ENCODE measurements around the gene IL1RN. TPM values are rescaled to one million over a fixed set of nuclear protein-coding genes. Genes with fewer than 3 reads are reported as not detected.
A peak's percentile ranks its signal among the peaks of the same experiment; 100 is the strongest.

IL1RN gene
- polyA plus RNA-seq, 1 donor from 2014 or later: not detected

DNA sequence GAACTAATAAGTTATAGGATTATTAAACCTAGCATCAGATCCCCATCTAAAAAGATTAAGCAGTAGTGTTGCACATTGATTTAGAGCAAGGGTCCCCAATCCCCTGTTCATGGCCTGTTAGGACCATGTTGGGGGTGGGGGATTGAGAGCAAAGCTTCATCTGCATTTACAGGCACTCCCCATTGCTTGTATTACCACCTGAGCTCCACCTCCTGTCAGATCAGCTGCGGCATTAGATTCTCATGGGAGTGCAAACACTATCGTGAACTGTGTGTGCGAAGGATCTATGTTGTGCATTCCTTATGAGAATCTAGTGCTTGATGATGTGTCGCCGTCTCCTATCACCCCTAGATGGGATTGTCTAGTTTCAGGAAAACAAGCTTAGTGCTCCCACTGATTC lies 27.9 kb downstream of the IL1RN start:
- TF ChIP-seq POLR2AphosphoS5 (IDR thresholded peaks at IDR 0.05): no peak
- TF ChIP-seq RAD21 (conservative IDR thresholded peaks at IDR 0.05): no peak
- TF ChIP-seq EZH2 (IDR thresholded peaks at IDR 0.05; ENCODE audit: borderline replicate concordance, insufficient read depth, low read length, poor library complexity, severe bottlenecking): no peak
- TF ChIP-seq, protein P1, sequence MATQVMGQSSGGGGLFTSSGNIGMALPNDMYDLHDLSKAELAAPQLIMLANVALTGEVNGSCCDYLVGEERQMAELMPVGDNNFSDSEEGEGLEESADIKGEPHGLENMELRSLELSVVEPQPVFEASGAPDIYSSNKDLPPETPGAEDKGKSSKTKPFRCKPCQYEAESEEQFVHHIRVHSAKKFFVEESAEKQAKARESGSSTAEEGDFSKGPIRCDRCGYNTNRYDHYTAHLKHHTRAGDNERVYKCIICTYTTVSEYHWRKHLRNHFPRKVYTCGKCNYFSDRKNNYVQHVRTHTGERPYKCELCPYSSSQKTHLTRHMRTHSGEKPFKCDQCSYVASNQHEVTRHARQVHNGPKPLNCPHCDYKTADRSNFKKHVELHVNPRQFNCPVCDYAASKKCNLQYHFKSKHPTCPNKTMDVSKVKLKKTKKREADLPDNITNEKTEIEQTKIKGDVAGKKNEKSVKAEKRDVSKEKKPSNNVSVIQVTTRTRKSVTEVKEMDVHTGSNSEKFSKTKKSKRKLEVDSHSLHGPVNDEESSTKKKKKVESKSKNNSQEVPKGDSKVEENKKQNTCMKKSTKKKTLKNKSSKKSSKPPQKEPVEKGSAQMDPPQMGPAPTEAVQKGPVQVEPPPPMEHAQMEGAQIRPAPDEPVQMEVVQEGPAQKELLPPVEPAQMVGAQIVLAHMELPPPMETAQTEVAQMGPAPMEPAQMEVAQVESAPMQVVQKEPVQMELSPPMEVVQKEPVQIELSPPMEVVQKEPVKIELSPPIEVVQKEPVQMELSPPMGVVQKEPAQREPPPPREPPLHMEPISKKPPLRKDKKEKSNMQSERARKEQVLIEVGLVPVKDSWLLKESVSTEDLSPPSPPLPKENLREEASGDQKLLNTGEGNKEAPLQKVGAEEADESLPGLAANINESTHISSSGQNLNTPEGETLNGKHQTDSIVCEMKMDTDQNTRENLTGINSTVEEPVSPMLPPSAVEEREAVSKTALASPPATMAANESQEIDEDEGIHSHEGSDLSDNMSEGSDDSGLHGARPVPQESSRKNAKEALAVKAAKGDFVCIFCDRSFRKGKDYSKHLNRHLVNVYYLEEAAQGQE (IDR thresholded peaks at IDR 0.05; ENCODE audit: borderline replicate concordance): no peak
- no peak for TF ChIP-seq TAF1 (IDR thresholded peaks at IDR 0.05; ENCODE audit: low read depth)
- TF ChIP-seq EP300 (conservative IDR thresholded peaks at IDR 0.05; ENCODE audit: poor library complexity, severe bottlenecking): no peak
- no peak for TF ChIP-seq SMC3 (conservative IDR thresholded peaks at IDR 0.05; ENCODE audit: poor library complexity)
- TF ChIP-seq, protein P2, sequence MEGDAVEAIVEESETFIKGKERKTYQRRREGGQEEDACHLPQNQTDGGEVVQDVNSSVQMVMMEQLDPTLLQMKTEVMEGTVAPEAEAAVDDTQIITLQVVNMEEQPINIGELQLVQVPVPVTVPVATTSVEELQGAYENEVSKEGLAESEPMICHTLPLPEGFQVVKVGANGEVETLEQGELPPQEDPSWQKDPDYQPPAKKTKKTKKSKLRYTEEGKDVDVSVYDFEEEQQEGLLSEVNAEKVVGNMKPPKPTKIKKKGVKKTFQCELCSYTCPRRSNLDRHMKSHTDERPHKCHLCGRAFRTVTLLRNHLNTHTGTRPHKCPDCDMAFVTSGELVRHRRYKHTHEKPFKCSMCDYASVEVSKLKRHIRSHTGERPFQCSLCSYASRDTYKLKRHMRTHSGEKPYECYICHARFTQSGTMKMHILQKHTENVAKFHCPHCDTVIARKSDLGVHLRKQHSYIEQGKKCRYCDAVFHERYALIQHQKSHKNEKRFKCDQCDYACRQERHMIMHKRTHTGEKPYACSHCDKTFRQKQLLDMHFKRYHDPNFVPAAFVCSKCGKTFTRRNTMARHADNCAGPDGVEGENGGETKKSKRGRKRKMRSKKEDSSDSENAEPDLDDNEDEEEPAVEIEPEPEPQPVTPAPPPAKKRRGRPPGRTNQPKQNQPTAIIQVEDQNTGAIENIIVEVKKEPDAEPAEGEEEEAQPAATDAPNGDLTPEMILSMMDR (IDR thresholded peaks at IDR 0.05; ENCODE audit: poor library complexity, severe bottlenecking): no peak
- no peak for TF ChIP-seq MXI1 (conservative IDR thresholded peaks at IDR 0.05; ENCODE audit: poor library complexity, severe bottlenecking)
- Histone ChIP-seq H2AFZ (ENCODE audit: low read depth, low read length) (no peak overlapping the region), H3K9me3 (ENCODE audit: low read length) (no peaks in the 10 kb centered on the region), H3K27me3 (ENCODE audit: insufficient read depth, low read depth, low read length) (peaks cover 23% of the 10 kb centered on the region), H4K20me1 (ENCODE audit: insufficient read depth) (no peaks in the 10 kb centered on the region), H3K9ac (ENCODE audit: low read length) (no peak overlapping the region), H3K36me3 (ENCODE audit: insufficient read depth, low read length) (no peaks in the 10 kb centered on the region), H3K9me2 (ENCODE audit: insufficient read depth, low read length) (no peaks in the 10 kb centered on the region), H3K4me2 (ENCODE audit: low read length) (no peak overlapping the region), H3F3A (ENCODE audit: insufficient read depth, low read length, poor library complexity, severe bottlenecking) (peaks cover 4% of the 10 kb centered on the region), H3K79me2 (replicated peaks; ENCODE audit: insufficient read depth, low read length) (no peaks in the 10 kb centered on the region), H3K4me3 (ENCODE audit: low read length) (no peak overlapping the region), H3K27ac (ENCODE audit: low read length) (no peak overlapping the region)

DNA sequence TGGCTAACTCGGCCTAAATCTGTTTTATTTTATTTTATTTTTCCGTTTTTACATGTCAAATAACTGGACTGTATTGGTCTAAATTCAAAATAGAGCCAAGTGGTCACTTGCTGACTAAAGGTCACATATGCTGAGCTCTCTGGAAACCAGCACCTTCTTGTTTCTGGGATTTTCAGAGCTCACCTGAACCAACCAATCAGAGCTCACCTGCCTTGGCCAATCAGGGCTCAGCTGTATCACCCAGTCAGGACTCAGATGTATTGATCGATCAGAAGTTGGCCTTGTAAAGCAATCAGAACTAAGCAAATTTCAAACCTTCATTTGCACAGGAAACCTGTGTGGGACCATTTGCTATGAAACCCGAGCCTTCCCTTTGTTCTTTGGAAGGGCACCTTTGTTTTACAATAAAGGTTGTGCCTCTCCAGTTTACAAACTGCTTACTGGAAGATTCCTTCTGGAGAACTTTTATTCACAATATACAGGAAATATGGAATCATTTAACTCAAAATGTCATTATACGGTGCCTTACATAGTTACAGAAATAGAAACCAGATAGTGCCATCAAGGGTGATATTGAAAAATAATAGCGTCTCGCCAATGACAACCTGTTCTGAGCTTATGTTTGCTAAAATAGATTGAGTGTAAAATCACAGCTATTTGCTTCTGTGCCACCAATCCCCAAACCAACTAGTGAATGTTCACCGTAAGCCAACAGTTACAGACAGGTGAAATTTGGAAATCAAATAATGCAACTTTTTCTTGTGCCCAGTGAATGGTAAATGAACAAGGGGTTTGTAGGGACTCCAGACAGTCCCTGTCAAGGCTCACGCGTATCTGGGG lies 29.1 kb downstream of the IL1RN start:
- TF ChIP-seq, protein P2 (IDR thresholded peaks at IDR 0.05; ENCODE audit: poor library complexity, severe bottlenecking): no peak
- TF ChIP-seq EZH2 (IDR thresholded peaks at IDR 0.05; ENCODE audit: borderline replicate concordance, insufficient read depth, low read length, poor library complexity, severe bottlenecking) (no peak), EP300 (conservative IDR thresholded peaks at IDR 0.05; ENCODE audit: poor library complexity, severe bottlenecking) (no peak), TAF1 (IDR thresholded peaks at IDR 0.05; ENCODE audit: low read depth) (no peak), SMC3 (conservative IDR thresholded peaks at IDR 0.05; ENCODE audit: poor library complexity) (no peak), MXI1 (conservative IDR thresholded peaks at IDR 0.05; ENCODE audit: poor library complexity, severe bottlenecking) (no peak), POLR2AphosphoS5 (IDR thresholded peaks at IDR 0.05) (no peak), RAD21 (conservative IDR thresholded peaks at IDR 0.05) (no peak)
- TF ChIP-seq, protein P1 (IDR thresholded peaks at IDR 0.05; ENCODE audit: borderline replicate concordance): no peak
- no peaks in the 10 kb centered on the region for H3K9me3 ChIP-seq (ENCODE audit: low read length)
- H4K20me1 ChIP-seq (ENCODE audit: insufficient read depth): no peaks in the 10 kb centered on the region
- H3K9me2 ChIP-seq (ENCODE audit: insufficient read depth, low read length): no peaks in the 10 kb centered on the region
- H3K4me3 ChIP-seq (ENCODE audit: low read length): peak overlapping the region; percentile 59
- H3K4me2 ChIP-seq (ENCODE audit: low read length): no peak overlapping the region
- no peak overlapping the region for H2AFZ ChIP-seq (ENCODE audit: low read depth, low read length)
- no peak overlapping the region for H3K27ac ChIP-seq (ENCODE audit: low read length)
- H3F3A ChIP-seq (ENCODE audit: insufficient read depth, low read length, poor library complexity, severe bottlenecking): peaks cover 4% of the 10 kb centered on the region
- no peaks in the 10 kb centered on the region for H3K79me2 ChIP-seq (replicated peaks; ENCODE audit: insufficient read depth, low read length)
- no peaks in the 10 kb centered on the region for H3K36me3 ChIP-seq (ENCODE audit: insufficient read depth, low read length)
- H3K27me3 ChIP-seq (ENCODE audit: insufficient read depth, low read depth, low read length): peaks cover 23% of the 10 kb centered on the region
- no peak overlapping the region for H3K9ac ChIP-seq (ENCODE audit: low read length)

Measured in neural cell (in vitro differentiated cells).